GM18502 (cell line): ENCODE data around the gene LCAT.
"Not testable (repeated sequence)": the region's sequence is repeated elsewhere in the genome, so short reads cannot be mapped to it uniquely, and the experiment has no call there.

ENCODE experiments used
- ATAC-seq: cut with Tn5 transposase; IDR thresholded peaks from one replicate; pipeline ENCODE4 v1.9.1; 2021; ENCODE audit warnings: mild to moderate bottlenecking; ENCODE audit not compliant: unreplicated experiment, poor library complexity

LCAT gene

DNA sequence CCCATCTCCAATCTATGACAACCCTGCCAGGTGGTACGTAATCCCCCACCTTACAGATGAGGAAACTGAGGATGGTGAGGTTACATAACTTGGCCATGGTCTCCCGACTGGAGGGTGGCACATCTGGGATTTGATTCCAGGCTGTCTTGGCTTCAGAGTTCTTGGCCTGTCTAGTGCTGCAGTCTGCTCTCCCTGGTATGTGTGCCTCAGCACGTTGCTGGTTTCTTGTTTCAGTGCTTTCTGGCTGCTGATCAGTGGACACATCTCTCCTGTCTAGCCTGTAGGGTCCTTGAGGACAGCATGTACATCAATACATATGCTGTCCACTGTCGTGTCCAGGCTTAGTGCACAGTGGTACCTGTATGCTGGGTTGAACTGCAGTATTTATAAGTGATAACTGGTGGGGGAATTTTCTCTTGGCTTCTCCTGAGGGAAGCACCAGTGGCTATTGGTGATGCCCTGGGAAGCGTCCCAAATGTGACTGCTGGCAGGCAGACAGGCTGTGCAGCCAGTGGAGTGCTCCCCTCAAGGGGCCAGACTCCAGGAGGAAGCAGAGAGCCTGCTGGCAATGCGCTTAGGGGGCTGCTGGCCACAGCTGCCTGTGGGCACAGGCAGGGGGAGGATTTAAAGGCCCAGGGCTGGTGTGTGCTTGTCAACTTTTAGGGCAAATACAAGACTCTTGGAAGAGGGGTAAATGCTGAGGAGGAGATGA is 26.6 kb downstream of the LCAT start:
- ATAC-seq, result no peak

DNA sequence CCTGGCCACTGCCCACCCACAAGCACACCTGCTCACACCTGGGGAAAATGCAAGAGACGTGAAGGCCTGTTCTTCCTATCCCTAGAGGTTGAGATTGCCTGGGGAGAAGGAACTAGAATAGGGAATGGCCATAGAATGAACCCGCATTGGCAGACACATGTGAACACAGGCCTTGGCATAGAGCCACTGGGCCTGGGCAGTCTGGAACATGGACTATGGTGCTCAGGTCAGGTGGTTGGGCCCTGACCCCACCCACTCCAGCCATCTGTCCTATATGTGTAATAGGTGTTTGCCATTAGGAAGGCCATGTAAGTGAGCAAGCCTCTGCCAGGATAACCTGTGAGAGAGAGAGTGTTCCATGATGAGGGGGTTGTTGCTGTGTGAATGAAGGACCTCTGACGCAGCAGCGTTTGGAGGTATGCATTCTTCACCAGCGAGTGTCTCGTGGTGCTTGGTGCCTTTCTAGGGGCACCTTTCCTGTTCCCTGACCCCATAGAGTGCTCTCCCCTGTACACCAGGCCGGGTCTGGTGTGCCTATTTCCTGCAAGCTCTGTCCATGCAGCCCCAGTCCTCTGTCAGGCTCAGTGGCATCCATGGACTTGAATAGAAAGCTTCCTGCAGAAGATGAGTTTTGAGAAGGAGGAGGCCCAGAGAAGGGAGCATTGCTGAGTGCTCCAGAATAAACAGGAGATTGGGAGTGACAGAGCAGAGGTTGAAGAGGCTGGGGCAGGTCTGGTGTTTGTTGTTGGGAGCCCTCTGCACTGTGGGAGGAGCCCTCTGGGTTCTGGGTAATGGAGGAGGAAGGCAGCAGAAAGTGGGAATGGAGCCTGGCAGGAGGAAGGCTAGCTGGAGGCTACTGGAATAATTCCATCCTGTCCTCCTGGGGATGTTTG is 27.8 kb downstream of the LCAT start:
- no peak for ATAC-seq

DNA sequence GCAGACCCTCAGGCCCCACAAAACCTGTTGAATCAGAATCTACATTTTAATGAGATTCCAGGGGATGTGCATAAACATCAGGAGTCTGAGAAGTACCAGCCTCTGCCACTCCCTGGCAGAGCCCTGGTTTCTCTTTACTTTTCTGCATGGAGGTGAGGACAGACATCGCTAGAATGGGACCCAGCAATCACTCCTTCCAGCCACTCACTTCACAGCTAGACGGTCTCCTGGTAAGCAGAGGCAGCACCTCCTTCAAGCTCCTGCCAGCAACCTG is 28.5 kb downstream of the LCAT start:
- ATAC-seq, result not testable (repeated sequence)

DNA sequence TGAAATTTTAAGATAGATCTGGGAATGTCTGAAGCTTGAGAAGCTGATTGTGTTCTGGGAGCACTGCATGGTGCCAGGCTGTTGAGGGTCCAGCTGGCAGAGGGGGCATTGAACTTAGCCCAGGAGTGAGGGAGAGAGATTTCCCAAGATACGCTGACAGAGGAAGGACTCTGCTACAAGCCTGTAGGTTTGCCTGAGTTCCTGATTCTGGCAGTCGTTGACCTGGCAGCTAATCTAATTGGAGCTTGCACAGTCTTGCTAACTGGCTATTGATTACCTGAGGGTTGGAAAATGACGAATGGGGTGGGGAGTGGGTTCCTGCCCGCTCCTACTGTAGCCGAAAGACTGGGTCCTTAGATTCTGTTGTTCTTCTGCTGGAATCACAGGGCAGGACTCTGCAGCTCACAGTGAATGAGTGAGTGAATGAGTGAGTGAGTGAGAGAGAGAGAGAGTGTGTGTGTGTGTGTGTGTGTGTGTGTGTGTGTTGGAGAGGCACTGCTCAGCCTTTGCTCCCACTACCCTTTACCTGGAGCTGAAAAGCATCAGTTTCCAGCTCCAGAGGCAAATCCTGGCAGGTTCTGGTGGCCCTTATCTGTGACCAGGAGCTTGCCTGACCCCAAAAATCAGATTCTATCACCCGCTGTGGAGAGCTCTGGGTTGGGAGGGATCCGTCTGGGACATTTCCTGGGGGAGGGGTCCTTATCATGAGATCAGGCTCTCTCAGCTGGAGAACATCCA is 29.0 kb downstream of the LCAT start:
- no peak for ATAC-seq

DNA sequence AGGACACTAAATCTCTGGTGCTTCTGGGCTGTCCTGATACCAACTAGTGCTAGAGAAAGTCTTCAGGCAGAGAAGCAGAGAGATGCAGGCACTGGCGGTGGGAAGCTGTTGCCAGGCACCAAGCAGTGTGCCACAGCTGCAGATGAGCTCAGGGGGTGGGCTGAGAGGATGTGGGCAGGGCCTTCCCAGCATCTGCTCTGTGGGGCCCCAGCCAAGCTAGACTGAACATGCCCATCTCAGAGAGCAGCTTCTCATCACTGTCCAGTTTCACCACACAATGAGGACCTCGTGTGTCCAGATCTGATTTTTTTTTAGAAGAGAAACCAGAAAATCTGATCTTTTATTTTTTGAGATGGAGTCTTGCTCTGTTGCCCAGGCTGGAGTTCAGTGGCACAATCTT is 33.8 kb downstream of the LCAT start:
- no peak for ATAC-seq

DNA sequence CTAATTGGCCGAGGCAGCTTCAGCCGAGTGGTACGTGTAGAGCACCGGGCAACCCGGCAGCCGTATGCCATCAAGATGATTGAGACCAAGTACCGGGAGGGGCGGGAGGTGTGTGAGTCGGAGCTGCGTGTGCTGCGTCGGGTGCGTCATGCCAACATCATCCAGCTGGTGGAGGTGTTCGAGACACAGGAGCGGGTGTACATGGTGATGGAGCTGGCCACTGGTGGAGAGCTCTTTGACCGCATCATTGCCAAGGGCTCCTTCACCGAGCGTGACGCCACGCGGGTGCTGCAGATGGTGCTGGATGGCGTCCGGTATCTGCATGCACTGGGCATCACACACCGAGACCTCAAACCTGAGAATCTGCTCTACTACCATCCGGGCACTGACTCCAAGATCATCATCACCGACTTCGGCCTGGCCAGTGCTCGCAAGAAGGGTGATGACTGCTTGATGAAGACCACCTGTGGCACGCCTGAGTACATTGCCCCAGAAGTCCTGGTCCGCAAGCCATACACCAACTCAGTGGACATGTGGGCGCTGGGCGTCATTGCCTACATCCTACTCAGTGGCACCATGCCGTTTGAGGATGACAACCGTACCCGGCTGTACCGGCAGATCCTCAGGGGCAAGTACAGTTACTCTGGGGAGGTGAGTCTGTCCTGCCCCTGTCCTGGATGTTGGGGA is 34.7 kb downstream of the LCAT start:
- ATAC-seq, result no peak

DNA sequence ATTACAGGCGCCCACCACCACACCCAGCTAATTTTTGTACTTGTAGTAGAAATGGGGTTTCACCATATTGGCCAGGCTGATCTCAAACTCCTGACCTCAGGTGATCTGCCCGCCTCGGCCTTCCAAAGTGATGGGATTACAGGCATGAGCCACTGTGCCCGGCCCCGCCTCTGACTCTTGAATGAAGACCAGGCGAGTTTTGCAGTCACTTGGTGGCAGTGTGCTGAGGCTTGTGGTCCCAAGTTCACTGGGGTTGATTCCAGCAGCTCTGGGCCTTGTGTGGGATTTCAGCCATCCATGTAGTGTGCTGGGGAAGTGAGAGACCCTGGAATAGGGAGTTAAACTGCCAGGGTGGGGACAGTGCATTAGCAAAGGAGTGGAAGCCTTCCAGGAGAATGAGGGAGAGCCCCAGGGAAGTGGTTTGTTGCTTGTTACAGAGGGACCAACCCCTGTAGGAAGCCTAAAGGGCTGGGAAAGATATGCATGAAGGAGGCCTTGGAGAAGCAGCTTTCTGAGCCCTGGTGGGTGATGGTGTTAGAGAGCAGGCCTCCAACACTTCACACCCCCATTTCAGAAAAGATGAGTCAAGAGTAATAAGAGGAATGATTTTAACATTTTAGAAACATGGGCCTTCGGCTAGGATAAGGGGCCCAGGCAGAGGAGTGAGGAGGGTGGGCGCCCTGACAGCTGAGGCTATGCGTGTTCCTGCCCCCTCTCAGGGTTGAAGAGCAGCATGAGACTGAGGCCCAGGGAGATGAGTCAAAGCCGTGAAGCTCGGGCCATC is 36.3 kb downstream of the LCAT start:
- no peak for ATAC-seq

DNA sequence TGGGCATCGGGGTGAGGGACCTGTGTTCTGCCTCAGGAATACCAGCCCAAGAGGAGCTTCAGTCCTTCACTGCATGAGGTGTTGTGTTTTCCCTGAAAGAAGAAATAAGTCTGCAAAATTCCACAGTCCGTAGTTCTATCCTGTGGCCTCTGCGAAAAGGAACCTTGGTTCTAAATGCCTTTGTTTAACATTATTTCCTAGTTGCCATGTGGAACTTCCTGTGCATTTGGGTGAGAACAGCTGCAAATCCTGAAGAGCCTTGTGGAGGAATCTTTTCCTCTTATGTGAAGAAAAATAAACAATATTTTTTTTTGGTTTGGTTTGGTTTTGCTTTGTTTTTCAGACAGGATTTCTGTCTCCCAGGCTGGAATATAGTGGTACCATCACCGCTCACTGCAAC is 41.1 kb downstream of the LCAT start:
- no peak for ATAC-seq

DNA sequence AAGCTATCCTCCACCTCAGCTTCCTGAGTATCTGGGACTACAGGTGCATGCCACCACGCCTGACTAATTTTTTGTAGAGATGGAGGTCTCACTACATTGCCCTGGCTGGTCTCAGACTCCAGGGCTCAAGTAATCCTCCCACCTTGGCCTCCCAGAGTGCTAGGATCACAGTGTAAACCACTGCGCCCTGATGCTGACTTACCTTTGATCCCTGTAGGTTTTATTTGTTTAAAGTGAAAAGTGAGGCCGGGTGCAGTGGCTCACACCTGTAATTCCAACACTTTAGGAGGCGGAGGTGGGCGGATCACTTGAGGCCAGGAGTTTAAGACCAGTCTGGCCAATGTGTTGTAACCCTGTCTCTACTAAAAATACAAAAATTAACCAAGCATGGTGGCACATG is 42.2 kb downstream of the LCAT start:
- ATAC-seq, result no peak

DNA sequence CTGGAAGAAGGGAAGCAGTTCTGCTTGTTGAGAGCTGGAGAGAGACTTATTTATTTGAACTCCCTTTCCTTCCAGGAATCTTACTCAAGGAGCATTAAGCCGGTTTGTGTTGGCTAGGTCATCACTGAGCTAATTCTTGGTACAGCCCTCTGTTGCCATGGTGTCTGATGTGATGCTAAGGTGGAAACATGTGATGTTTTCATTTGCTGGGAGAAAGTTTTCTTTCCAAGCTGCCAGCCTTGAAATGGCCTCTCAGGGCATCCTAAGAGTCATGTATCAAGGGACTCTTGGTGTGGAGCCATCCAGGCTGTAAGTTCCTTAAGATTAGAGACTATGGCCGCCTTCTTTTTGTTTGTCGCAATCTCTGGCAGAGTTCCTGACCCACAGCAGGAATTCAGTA is 46.7 kb downstream of the LCAT start:
- no peak for ATAC-seq

DNA sequence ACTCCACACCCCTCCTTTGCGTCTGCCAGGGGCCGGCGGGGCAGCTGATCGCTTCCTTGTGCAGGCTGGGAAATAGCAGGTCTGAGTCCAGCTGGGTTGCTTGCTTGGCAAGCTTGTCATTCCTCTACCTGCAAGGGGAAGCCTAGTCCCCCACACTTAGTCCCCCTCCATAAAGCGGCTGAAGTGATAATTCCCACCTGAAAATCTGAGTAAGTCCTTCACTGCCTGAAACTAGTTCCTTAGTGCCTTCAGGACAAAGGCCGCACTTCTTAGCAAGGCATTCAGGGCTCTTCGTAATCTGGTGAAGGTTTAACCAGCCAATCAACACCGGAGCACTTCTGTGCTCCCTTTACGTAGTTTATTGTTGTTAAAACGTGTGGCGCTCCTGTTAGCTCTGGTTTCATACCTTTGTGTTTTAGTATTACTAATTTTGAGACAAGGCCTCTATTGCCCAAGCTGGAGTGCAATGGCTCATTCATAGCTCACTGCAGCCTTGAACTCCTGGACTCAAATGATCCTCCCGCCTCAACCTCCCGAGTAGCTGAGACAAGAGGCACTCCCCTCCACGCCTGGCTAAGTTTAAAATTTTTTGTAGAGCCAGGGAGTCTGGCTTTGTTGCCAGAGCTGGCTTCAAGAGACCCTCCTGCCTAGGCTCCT is 50.0 kb downstream of the LCAT start:
- no peak for ATAC-seq

DNA sequence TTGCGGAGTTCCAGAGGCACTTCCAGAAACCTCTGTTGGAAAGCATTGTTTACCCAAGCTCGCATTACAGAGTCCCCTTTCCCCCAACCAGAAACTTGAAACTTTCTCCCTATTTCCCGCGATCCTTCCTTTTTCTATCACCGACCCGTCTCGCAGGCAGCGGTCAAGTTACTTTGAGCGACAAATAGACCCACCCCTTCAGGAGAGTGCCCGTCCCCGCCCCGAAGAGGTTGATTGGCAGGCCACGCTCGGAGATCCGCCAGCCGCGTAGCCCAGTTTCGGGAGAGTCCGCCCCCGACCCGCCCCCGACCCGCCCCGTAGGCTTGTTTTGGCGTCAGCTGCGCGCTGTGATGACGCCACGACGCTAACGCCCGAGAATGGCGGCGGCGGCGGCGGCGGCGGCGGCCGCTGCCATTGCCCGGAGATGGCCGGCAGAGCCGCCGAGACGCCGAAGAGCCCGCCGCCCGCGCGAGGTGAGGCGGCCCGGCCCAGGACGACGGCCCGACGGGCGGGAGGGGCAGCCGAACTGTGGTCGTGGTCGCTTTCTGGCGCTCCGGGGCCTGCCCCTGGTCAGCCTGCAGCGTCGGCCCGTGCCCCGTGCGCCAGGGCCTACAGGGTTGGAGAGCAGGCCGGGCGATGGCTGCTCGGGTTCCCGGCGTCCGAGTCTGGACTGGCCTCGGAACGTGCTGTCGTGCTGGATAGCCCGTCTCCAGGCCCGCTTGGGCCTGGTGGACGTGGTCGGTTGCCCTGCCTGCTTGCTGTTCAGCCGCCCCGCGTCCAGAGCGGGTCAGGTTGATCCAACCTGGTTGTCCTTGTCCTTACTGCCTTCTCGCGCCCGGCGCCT is 50.8 kb downstream of the LCAT start, which contains the start of gene PSKH1:
TSS of gene PSKH1 (plus strand) at position 356 of the 844 bp plus-strand sequence. CDS start 15,496 bp downstream, outside the sequence.
- peak; percentile 88 for ATAC-seq

DNA sequence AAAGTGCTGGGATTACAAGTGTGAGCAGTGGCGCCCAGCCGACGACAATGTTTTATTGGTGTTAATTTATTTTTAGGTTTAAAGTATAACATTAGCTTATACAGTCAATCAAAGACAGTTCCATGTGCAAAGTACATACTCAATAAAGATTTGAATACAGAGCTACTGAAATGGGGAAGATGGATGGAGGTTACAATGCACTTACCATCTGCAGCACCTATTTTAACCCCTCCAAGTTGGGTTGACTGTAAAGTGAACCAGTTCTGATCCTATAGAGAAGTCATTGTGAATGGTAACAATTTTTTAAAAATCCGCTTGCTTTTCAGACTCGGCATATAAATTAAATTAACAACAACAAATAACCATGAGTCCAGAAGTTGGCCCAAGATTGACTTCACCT is 51.5 kb downstream of the LCAT start:
- no peak for ATAC-seq
